Measurements from ENCODE around the gene MPO.

The MPO gene

GRCh38 chr17:58322581-58323185, 41.9 kb upstream of the MPO start:
- TF ChIP-seq CTCF (IDR thresholded peaks at IDR 0.05; ENCODE audit: low read depth, low read length), result no peak
- H3K4me3 ChIP-seq (ENCODE audit: low read depth, low read length), result no peak overlapping the region

DNA sequence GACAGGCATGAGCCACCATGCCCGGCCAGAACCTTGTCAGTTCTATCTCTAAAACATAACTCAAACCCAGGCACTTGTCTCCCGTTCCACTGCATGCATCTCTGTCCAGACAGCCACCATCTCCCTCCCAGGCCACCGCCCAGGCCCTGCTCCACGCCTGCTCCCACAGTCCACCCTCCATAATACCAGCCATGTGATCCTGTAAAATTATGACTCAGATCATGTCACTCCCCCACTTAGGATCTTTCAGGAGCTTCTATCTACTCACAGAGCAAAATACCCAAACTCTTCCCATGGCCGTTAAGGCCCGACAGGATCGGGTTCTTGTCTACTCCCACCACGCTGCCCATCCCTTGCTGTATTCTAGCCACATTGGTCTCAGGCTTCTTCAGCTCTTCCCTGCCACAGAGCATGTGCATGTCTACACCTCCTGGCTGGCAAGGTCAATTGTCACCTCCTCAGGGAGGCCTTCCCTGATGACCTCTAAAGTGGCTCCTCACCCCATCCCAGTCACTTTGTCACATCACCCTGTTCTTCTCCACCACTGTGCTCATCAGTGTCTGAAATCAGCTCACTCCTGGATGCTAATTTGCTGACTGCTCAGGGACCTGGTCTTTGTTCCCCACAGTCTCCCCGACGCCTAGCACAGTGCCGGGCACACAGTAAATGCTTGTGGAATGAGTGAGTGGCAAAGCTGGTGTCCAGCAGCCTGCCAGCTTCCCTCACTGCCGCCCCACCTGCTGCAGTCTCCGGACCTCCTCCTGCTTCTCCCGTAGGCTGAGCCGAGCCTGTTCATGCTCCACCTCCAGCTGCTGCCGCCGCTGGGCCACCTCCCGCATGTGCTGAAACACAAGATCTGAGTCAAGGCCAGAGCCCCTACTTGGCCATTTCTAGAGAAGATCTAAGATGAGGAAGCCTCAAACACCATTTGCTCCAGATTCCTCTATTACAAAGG, 41.1 kb upstream of the MPO start:
- H3K4me3 ChIP-seq (ENCODE audit: low read depth, low read length), result no peak overlapping the region
- no peak for TF ChIP-seq CTCF (IDR thresholded peaks at IDR 0.05; ENCODE audit: low read depth, low read length)

DNA sequence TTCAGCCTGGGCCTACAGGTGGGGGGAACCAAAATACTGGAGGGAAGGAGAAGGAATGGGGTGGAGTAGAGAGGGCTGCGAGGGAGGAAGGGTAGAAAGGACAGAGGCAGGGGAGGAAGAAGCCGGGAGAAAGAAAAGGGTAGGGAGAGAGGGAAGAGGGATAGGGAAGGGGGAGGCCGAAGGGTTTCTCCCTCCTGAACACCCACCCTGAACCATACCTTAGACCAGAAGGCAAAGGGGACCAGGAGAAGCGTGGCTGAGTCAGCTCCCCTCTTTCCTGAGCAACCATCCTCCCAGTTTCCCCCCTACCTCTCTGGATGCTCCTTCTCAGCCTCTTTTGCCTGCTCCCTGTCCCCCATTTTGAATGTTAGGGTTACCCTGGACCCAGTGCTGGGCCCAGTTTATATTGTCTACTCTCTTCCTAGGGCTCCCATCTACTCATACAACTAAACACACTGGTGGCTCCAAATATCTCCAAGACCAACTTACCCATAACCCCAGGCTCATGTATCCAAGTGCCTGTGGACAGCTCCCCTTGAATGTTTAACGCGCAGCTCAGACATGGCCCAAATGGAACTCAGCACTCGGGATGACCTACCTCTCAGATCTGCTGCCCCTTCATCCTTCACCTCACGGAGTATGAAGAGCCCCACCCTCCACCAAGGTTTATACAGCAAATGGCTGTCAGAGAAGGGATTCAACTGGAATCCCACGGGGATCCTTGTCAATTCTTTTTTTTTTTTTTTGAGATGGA, 40.0 kb upstream of the MPO start:
- TF ChIP-seq CTCF (IDR thresholded peaks at IDR 0.05; ENCODE audit: low read depth, low read length), result no peak
- H3K4me3 ChIP-seq (ENCODE audit: low read depth, low read length), result no peak overlapping the region

DNA sequence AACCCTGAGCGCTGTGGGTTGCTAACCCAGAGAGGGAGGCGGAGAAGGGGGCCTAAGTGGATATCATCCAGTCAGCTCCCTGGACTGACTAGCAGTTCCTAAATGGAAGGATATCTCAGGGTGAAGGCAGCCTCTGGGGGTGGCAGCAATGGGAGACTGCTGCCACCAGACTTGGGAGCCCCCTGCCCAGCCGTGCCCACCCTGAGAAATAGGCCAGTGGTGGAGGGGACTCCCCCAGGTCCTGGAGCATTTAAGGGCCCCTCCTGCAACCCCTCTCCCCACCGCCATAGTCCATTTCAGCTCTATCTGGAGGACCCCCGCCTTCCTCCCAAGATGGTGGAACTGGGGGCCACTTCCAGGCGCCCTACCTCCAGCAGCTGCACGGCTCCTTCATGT, 39.4 kb upstream of the MPO start:
- no peak for TF ChIP-seq CTCF (IDR thresholded peaks at IDR 0.05; ENCODE audit: low read depth, low read length)
- no peak overlapping the region for H3K4me3 ChIP-seq (ENCODE audit: low read depth, low read length)

DNA sequence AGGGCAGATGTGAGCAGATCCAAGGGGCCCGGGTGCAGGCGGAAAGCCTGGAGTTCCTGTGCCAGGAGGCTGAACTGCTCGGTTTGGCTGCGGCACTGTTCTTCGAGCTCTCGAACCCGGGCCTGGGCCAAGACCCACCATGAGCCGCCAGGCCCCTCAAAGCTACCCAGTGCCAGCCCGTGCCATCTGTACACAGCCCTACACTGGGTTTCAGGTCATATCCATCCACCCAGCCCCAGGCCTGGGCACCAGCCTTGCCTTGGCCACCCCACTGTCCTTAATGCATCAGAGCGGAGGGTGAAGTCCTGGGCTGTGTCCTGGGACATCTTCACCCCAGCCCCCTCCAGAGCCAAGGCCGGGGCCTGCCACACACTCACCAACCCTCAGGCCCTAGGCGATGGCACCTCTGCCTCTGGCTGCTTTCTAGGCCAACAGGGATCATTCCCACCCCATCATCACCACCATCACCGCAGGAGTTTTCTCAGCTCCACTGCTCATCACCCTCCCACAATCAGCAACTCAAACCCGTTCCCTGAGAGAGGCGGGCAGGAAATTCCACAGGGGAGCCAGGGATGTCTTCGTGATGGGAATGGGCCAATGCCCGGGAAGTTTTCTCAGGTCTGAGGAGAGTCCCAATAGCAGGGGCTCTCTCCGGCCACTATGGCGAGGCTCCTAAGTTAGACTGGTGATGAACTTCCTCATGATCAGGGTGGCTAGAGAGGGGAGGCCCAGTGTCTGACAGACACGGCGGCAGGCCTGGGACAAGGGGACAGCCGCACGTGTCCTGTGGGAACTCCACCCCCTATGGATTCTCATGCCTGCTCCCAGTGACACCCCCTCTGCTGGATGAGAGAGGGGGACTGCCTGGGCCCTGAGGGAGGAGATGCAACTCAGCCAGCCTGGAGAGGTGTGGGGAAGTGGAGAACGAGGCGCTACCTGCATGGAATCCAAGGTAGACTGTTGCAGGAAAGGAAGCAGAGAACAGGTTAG, 38.7 kb upstream of the MPO start:
- no peak overlapping the region for H3K4me3 ChIP-seq (ENCODE audit: low read depth, low read length)
- no peak for TF ChIP-seq CTCF (IDR thresholded peaks at IDR 0.05; ENCODE audit: low read depth, low read length)

GRCh38 chr17:58318627-58319172, 38.0 kb upstream of the MPO start:
- TF ChIP-seq CTCF (IDR thresholded peaks at IDR 0.05; ENCODE audit: low read depth, low read length), result no peak
- no peak overlapping the region for H3K4me3 ChIP-seq (ENCODE audit: low read depth, low read length)

Measured in WI38 (cell line).